ENCODE measurements around the gene CXXC4.

GRCh38 chr4:104494822-104495559 is at the start of gene CXXC4:
- TF ChIP-seq CTCF (IDR thresholded peaks at IDR 0.05; ENCODE audit: low read depth, low read length) (no peak), POLR2A (IDR thresholded peaks at IDR 0.05; ENCODE audit: extremely low read depth, insufficient read length) (no peak)

All from NB4 (cell line).